ENCODE measurements around the gene HNF1A. TPM values are rescaled to one million over a fixed set of nuclear protein-coding genes. Genes with fewer than 3 reads are reported as not detected.

Gene HNF1A
- total and polyA plus RNA-seq, 2 donors (not counting 1 experiment from before 2014, with no cell fraction given) = not detected

- Histone ChIP-seq H3K79me2 (ENCODE audit: control insufficient read depth, insufficient read depth, low read length) (no peaks in the 10 kb centered on the region), H3K27ac (ENCODE audit: low read length in 2 of 2) (no peak overlapping the region), H2AFZ (ENCODE audit: insufficient read depth, low read depth, low read length, poor library complexity, severe bottlenecking) (no peak overlapping the region), H3K9me3 (ENCODE audit: control extremely low read depth in 1 of 3, control insufficient read depth in 2 of 3, insufficient read depth in 1 of 3, low read length in 2 of 3) (no peaks in the 10 kb centered on the region), H3K4me1 (ENCODE audit: control insufficient read depth in 2 of 2, insufficient read depth in 2 of 2, low read length in 2 of 2) (no peaks in the 10 kb centered on the region), H3K9ac (ENCODE audit: low read length) (no peak overlapping the region), H4K20me1 (ENCODE audit: control insufficient read depth, insufficient read depth, low read length, poor library complexity, severe bottlenecking) (no peaks in the 10 kb centered on the region), H3K27me3 (replicated peaks in 1 of 4; ENCODE audit: control extremely low read depth in 1 of 4, control insufficient read depth in 3 of 4, insufficient read depth in 4 of 4, low read length in 3 of 4) (peaks cover 0 to 3% (median 0%) of the 10 kb centered on the region in 4 experiments), H3K36me3 (replicated peaks in 1 of 2; ENCODE audit: control extremely low read depth in 1 of 2, control insufficient read depth in 1 of 2, extremely low read depth in 1 of 2, insufficient read depth in 2 of 2, low read length in 1 of 2) (peaks cover 1 to 30% of the 10 kb centered on the region in 2 experiments), H3K4me3 (ENCODE audit: control extremely low read depth in 1 of 5, extremely low read depth in 1 of 5, insufficient read depth in 1 of 5, low read depth in 2 of 5, low read length in 4 of 5) (no peak overlapping the region), H3K4me2 (replicated peaks; ENCODE audit: low read depth, low read length, poor library complexity, severe bottlenecking) (no peak overlapping the region)
- ChIA-PET CTCF (no interaction called here), POLR2A (no interaction called here)
- Mint-ChIP-seq H3K9me3 (ENCODE audit: insufficient read depth) (no peaks in the 10 kb centered on the region), H3K27me3 (no peaks in the 10 kb centered on the region), H3K4me3 (no peak overlapping the region), H3K4me1 (no peaks in the 10 kb centered on the region), H3K27ac (no peak overlapping the region)
- intact Hi-C loops (cut with micrococcal nuclease) = no loop called here
- WGBS (ENCODE audit: insufficient coverage) = 98% methylated on average over 16 of the region's 16 CpGs
- DNase-seq (no peak), ATAC-seq (ENCODE audit: low read depth) (no peak)
- TF ChIP-seq EZH2 (IDR thresholded peaks at IDR 0.05; ENCODE audit: borderline replicate concordance, insufficient read depth, low read depth, low read length, poor library complexity, severe bottlenecking) = no peak
Measured at GRCh38 chr12:121001841-121002483, 23.6 kb downstream of the HNF1A start.

GRCh38 chr12:121003650-121004049 is 25.3 kb downstream of the HNF1A start:
- Histone ChIP-seq H3K79me2 (ENCODE audit: control insufficient read depth, insufficient read depth, low read length) (no peaks in the 10 kb centered on the region), H3K36me3 (replicated peaks in 1 of 2; ENCODE audit: control extremely low read depth in 1 of 2, control insufficient read depth in 1 of 2, extremely low read depth in 1 of 2, insufficient read depth in 2 of 2, low read length in 1 of 2) (peaks cover 4 to 42% of the 10 kb centered on the region in 2 experiments), H3K27me3 (replicated peaks in 1 of 4; ENCODE audit: control extremely low read depth in 1 of 4, control insufficient read depth in 3 of 4, insufficient read depth in 4 of 4, low read length in 3 of 4) (no peaks in the 10 kb centered on the region), H3K9ac (ENCODE audit: low read length) (no peak overlapping the region), H3K27ac (ENCODE audit: low read length in 2 of 2) (no peak overlapping the region), H4K20me1 (ENCODE audit: control insufficient read depth, insufficient read depth, low read length, poor library complexity, severe bottlenecking) (no peaks in the 10 kb centered on the region), H2AFZ (ENCODE audit: insufficient read depth, low read depth, low read length, poor library complexity, severe bottlenecking) (no peak overlapping the region), H3K9me3 (ENCODE audit: control extremely low read depth in 1 of 3, control insufficient read depth in 2 of 3, insufficient read depth in 1 of 3, low read length in 2 of 3) (no peaks in the 10 kb centered on the region), H3K4me1 (ENCODE audit: control insufficient read depth in 2 of 2, insufficient read depth in 2 of 2, low read length in 2 of 2) (no peaks in the 10 kb centered on the region), H3K4me3 (ENCODE audit: control extremely low read depth in 1 of 5, extremely low read depth in 1 of 5, insufficient read depth in 1 of 5, low read depth in 2 of 5, low read length in 4 of 5) (no peak overlapping the region), H3K4me2 (replicated peaks; ENCODE audit: low read depth, low read length, poor library complexity, severe bottlenecking) (no peak overlapping the region)
- ATAC-seq (ENCODE audit: low read depth) (no peak), DNase-seq (no peak)
- intact Hi-C loops (cut with micrococcal nuclease) = no loop called here
- H3K4me1 Mint-ChIP-seq = no peaks in the 10 kb centered on the region
- POLR2A ChIA-PET = no interaction called here
- H3K27ac Mint-ChIP-seq = no peak overlapping the region
- H3K4me3 Mint-ChIP-seq = no peak overlapping the region
- no peaks in the 10 kb centered on the region for H3K27me3 Mint-ChIP-seq
- H3K9me3 Mint-ChIP-seq (ENCODE audit: insufficient read depth) = no peaks in the 10 kb centered on the region
- CTCF ChIA-PET = no interaction called here
- 90% methylated on average over 3 of the region's 4 CpGs for WGBS (ENCODE audit: insufficient coverage)
- TF ChIP-seq CTCF (IDR thresholded peaks at IDR 0.05) (no peak), EZH2 (IDR thresholded peaks at IDR 0.05; ENCODE audit: borderline replicate concordance, insufficient read depth, low read depth, low read length, poor library complexity, severe bottlenecking) (no peak)
